PFSK-1 (cell line): Measurements from ENCODE around the gene SGSH.

Source experiments
- POLR2AphosphoS5 ChIP-seq: IDR thresholded peaks from 2 replicates; pipeline ENCODE4 v1.6.1; 2012; ENCODE audit warnings: low read depth, mild to moderate bottlenecking, control low read depth, low read length, moderate library complexity
- SIN3A ChIP-seq: IDR thresholded peaks from 2 replicates; pipeline ENCODE4 v1.6.1; 2012; ENCODE audit warnings: mild to moderate bottlenecking, low read length, moderate library complexity, borderline replicate concordance; ENCODE audit not compliant: insufficient read depth
- TAF1 ChIP-seq: IDR thresholded peaks from 2 replicates; pipeline ENCODE4 v1.6.1; 2012; ENCODE audit warnings: low read length, control low read depth, borderline replicate concordance; ENCODE audit not compliant: insufficient read depth
- TF ChIP-seq, protein P1 (sequence below), 2 experiments: IDR thresholded peaks; 2 replicates each; pipeline versions ENCODE4 v1.6.1 to v1.8.0; 2011 to 2012; ENCODE audit warnings: low read depth in 2 of 2, low read length in 2 of 2, control low read depth in 1 of 2, inconsistent platforms in 1 of 2, mild to moderate bottlenecking in 1 of 2, moderate library complexity in 1 of 2; ENCODE audit not compliant: insufficient read depth in 1 of 2

DNA sequence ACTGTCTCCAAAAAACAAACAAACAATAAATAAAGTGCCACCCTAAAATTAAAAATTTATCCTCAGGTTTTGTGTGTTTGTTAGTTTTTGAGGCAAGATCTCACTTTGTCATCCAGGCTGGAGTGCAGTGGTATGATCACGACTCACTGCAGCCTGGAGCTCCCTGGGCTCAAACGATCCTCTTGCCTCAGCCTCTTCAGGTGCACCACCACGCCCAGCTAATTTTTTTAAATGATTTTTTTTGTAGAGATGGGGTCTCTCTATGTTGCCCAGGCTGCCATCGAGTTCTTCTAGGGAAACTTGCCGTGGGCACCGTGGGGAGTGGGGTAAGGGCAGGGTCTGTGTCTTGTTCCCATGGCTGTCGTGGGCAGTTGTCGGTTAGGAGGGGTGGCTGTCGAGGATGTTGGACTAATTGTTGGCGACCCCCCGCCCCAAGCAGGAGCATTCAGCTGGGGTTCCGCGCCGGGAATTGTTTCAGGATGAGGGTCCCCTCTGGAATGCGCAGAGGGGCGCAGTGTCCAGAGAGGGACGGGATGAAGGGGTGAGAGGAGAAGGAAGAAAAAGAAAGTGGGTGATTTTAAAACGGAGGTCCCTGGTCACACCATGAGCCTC is 39.4 kb upstream of the SGSH start:
- TF ChIP-seq POLR2AphosphoS5 (no peak), SIN3A (no peak), TAF1 (no peak)
- TF ChIP-seq, protein P1, sequence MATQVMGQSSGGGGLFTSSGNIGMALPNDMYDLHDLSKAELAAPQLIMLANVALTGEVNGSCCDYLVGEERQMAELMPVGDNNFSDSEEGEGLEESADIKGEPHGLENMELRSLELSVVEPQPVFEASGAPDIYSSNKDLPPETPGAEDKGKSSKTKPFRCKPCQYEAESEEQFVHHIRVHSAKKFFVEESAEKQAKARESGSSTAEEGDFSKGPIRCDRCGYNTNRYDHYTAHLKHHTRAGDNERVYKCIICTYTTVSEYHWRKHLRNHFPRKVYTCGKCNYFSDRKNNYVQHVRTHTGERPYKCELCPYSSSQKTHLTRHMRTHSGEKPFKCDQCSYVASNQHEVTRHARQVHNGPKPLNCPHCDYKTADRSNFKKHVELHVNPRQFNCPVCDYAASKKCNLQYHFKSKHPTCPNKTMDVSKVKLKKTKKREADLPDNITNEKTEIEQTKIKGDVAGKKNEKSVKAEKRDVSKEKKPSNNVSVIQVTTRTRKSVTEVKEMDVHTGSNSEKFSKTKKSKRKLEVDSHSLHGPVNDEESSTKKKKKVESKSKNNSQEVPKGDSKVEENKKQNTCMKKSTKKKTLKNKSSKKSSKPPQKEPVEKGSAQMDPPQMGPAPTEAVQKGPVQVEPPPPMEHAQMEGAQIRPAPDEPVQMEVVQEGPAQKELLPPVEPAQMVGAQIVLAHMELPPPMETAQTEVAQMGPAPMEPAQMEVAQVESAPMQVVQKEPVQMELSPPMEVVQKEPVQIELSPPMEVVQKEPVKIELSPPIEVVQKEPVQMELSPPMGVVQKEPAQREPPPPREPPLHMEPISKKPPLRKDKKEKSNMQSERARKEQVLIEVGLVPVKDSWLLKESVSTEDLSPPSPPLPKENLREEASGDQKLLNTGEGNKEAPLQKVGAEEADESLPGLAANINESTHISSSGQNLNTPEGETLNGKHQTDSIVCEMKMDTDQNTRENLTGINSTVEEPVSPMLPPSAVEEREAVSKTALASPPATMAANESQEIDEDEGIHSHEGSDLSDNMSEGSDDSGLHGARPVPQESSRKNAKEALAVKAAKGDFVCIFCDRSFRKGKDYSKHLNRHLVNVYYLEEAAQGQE (IDR thresholded peaks at IDR 0.05; ENCODE audit: insufficient read depth in 1 of 2, low read depth in 2 of 2, low read length in 2 of 2), result no peak
